C4-2B (cell line): ENCODE data around the gene BAIAP3.
A peak's percentile ranks its signal among the peaks of the same experiment; 100 is the strongest.

Source experiments
- H3K27ac ChIP-seq: fragments of 450-650 bp; 2 replicates; pipeline ENCODE4 v1.5.1; 2017
- CTCF ChIP-seq: fragments of 450-650 bp; conservative IDR thresholded peaks from 2 replicates; pipeline ENCODE4 v1.5.1; 2017; ENCODE audit warnings: mild to moderate bottlenecking
- ZFX ChIP-seq: fragments of 450-650 bp; IDR thresholded peaks from 2 replicates; pipeline ENCODE4 v1.6.1; 2017

The BAIAP3 gene

GRCh38 chr16:1366712-1367299 is 33.4 kb downstream of the BAIAP3 start:
- peak overlapping the region; percentile 73 for H3K27ac ChIP-seq
- no peak for TF ChIP-seq CTCF
- TF ChIP-seq ZFX = no peak

DNA sequence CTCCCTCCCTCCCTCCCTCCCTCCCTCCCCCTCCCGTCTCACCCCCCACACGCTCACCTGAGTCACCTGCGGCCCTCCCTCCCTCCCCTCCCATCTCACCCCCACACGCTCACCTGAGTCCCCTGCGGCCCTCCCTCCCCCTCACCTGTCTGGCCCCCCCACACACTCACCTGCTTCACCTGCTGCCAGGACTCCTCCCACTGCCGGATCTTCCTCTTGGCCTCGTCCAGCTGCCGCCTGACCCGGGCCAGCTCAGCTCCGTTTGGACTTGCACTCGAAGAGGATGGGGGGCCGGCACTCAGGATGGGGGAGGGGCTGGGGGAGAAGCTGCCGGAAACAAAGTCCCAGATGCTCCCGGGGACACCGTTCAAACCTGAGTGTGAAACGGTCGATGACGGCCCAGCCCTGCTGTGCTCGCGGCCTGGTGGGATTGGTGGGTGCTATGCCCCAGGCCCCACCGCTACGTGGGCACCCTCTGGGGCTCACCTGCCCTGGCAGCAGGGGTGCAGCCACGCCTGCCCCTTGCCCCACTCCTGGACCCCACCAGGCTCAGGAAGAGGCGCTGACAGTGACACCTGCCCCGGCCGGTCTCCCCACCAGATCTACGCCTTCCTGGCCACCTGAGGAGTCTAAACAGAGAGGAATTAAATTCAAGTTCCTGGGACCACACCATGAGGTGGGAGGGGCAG is 34.2 kb downstream of the BAIAP3 start:
- no peak for TF ChIP-seq ZFX
- no peak for TF ChIP-seq CTCF
- peak overlapping the region; percentile 73 for H3K27ac ChIP-seq

DNA sequence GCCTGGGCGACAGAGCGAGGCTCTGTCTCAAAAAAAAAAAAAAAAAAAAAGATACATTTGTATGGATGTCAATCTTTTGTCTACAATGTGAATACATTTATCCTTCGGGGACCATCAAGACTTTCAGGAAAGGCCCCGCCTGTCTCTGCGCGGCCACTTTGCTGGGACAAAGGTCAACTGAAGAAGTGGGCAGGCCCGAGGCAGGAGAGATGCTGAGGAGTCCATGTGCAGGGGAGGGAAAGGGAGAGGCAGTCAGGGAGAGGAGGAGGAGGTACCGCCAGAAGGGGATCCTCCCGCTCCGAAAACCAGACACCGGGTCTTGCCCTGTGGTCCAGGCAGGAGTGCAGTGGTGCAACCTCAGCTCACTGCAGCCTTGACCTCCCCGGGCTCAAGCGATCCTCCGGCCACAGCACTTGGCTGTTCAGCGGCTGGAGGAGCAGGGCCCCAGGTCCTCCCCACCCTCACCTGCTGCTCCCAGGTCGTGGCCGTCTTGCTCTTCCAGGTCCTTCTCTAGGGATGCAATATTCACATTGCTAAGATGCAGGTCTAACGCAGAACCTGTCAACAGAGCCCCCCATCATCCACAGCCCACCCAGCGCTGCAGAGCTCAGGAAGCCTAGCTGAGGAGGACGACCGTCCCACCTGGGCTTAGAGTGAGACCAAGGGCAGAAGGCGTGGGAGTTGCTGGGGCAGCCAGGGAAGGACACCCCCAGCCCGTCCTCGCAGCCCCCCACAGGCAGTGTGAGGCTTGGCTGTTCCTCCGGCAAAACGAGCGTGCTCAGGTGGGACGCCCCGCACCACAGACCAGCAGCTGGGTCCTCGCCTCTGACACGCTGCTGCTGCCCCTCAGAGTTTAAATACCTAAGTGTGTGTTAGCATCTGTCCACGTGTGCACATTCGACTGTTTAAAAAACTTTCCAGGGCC is 37.9 kb downstream of the BAIAP3 start:
- H3K27ac ChIP-seq = no peak overlapping the region
- TF ChIP-seq ZFX (no peak), CTCF (no peak)

GRCh38 chr16:1372292-1372950 is 39.0 kb downstream of the BAIAP3 start:
- no peak overlapping the region for H3K27ac ChIP-seq
- TF ChIP-seq ZFX (no peak), CTCF (no peak)

- TF ChIP-seq CTCF = no peak
- no peak for TF ChIP-seq ZFX
- H3K27ac ChIP-seq = no peak overlapping the region
Observed at GRCh38 chr16:1374418-1375297, 41.2 kb downstream of the BAIAP3 start.

- H3K27ac ChIP-seq = no peak overlapping the region
- TF ChIP-seq ZFX = no peak
- TF ChIP-seq CTCF = no peak
Observed at GRCh38 chr16:1375298-1375640, 41.8 kb downstream of the BAIAP3 start.
